D721Med (cell line): ENCODE measurements around the gene SAMD9L.
"Not testable (repeated sequence)": the region's sequence is repeated elsewhere in the genome, so short reads cannot be mapped to it uniquely, and the experiment has no call there.

ENCODE experiments used
- DNase-seq: peaks from one replicate; pipeline ENCODE4 v3.0.0; 2011; ENCODE audit warnings: low spot score; ENCODE audit not compliant: insufficient read length
- FAIRE-seq: peaks from 2 replicates; lab custom pipeline; 2011; peaks lifted over from hg19 to GRCh38; lab: Jason Lieb, UNC
- TF ChIP-seq, protein P1 (sequence below): IDR thresholded peaks from 2 replicates; pipeline ENCODE4 v1.5.1; 2012; ENCODE audit warnings: mild to moderate bottlenecking, control low read depth; ENCODE audit not compliant: insufficient read depth; ENCODE audit errors: missing control alignments

Gene SAMD9L

DNA sequence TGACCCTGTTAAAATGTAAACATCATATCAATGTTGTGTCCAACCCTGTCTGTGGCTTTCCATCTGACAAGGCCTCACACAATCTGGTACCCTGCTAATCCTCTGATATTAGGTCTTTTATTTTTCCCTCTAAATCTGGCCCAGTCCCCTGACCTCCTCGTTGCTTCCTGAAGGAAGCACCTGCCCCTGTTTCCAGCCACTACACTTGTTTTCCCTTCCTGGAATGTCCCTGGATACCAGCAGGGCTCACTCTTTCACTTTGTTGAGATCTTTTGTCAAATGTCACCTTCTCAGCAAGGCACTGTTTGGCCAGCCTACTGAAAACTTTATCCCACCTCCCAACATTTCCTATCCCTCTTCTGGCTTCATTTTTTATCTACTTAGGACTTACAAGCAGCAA is 2.1 kb downstream of the SAMD9L start:
- FAIRE-seq, result no peak
- no peak for DNase-seq
- TF ChIP-seq, protein P1, sequence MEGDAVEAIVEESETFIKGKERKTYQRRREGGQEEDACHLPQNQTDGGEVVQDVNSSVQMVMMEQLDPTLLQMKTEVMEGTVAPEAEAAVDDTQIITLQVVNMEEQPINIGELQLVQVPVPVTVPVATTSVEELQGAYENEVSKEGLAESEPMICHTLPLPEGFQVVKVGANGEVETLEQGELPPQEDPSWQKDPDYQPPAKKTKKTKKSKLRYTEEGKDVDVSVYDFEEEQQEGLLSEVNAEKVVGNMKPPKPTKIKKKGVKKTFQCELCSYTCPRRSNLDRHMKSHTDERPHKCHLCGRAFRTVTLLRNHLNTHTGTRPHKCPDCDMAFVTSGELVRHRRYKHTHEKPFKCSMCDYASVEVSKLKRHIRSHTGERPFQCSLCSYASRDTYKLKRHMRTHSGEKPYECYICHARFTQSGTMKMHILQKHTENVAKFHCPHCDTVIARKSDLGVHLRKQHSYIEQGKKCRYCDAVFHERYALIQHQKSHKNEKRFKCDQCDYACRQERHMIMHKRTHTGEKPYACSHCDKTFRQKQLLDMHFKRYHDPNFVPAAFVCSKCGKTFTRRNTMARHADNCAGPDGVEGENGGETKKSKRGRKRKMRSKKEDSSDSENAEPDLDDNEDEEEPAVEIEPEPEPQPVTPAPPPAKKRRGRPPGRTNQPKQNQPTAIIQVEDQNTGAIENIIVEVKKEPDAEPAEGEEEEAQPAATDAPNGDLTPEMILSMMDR, result no peak

GRCh38 chr7:93145354-93145753 is 2.8 kb downstream of the SAMD9L start:
- DNase-seq (no peak), FAIRE-seq (no peak)
- TF ChIP-seq, protein P1, result no peak

GRCh38 chr7:93142127-93142526 is 6.1 kb downstream of the SAMD9L start:
- FAIRE-seq (no peak), DNase-seq (no peak)
- TF ChIP-seq, protein P1, result no peak

DNA sequence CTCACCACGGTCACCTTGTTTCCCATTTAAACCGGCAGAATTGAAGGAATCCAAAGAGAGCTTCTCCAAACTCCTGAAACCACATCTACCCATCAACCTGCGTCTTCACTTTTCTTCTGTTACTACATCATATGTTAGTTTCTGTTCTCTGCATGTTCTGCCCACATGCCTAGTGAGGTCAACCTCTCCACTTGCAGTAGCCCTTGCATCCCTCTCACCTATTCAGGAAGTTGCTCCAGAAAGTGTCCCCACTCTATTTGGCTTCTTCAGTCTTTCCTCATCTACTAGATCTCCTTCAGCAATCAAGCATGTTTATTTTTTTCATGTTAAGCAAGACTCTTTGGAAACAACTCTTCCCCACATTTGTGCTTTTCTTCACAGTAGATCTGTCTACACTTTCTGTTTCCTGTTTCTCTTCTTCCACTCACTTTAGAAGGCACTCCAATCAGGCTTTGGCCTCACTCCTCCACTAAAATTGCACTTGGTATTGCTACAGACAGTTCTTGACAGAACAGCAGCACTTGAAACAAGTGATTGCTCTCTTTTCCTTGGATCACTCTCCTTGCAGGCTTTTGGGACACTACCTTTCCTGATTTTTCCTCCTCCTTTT is 7.5 kb downstream of the SAMD9L start:
- TF ChIP-seq, protein P1, result no peak
- DNase-seq, result no peak
- FAIRE-seq, result no peak

DNA sequence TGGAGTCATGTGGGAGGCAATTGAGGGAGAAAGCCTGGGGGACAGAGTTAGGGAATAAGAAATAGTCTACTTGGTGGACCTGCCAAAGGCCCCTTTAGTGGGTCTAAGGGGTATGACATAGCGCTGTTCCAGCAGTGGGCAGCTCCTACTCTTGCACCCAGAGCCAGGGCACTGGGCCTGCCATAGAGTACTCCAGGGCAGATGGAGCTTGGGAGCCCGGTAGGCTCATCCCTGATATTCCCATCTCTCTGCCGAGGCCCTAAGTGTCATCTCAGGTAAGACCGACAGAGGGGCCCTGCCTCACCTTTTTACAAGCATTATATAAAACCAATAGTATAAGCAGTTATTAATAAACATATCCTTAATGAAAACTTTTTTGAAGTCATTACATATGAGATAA is 9.6 kb downstream of the SAMD9L start:
- TF ChIP-seq, protein P1, result no peak
- FAIRE-seq, result no peak
- DNase-seq, result no peak

DNA sequence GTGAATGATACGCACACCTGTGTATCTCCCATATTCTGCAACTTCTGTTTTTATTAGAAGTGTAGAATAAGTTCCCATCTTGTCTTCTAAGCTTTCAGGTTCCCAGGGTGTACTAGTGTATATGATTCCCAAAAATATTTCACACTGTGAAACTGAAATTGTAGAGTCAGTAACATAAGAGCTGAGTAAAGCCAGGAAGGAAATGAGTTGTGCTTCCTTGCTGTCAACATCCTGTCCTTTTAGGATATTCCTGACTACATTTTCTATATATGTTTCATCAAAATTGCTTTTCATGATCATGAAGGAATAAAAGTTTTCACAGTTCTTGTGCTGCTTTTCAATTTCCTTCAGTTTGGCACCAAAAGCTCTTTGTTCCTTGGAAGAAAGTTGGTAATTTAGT is 15.2 kb downstream of the SAMD9L start:
- FAIRE-seq (no peak), DNase-seq (no peak)
- TF ChIP-seq, protein P1, result no peak

DNA sequence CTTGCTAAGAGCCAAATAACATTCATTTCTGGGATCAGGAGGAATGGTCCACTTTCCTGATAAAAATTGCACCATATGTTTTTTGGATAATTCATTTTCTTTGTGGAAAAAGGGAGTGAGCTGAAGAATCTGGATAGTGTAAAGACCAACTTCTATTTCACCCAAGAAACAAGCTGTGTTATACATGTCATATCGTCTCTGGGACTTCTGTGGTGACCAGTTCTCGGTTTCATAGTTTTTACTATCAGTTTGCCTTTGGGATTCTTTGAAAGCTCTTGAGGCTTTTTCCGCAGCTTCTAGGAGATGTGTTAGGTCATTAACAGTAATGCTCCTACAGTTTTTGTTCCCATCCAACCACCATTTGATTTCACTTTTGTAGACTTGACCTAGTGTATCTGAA is 16.0 kb downstream of the SAMD9L start:
- FAIRE-seq, result no peak
- no peak for DNase-seq
- TF ChIP-seq, protein P1, result no peak

- not testable (repeated sequence) for FAIRE-seq, DNase-seq
These were observed 21.2 kb downstream of the SAMD9L start for GRCh38 chr7:93126954-93127353.

- FAIRE-seq, DNase-seq: not testable (repeated sequence)
These were observed 24.7 kb downstream of the SAMD9L start for GRCh38 chr7:93123532-93123931.
